Large intestine (tissue), 3 donors: ENCODE results near the gene IL2RA. TPM values are rescaled to one million over a fixed set of nuclear protein-coding genes. Genes with fewer than 3 reads are reported as not detected.
"Not testable (repeated sequence)": the region's sequence is repeated elsewhere in the genome, so short reads cannot be mapped to it uniquely, and the experiment has no call there.

ENCODE experiments used
- DNase-seq, 2 donors: peaks; one replicate each; pipeline versions ENCODE4 v3.0.0 to v3.0.0-alpha.2; 2013
- H3K27ac ChIP-seq: one replicate; pipeline ENCODE4 v1.5.1; 2013; ENCODE audit warnings: low read length
- H3K27me3 ChIP-seq: 2 replicates; pipeline ENCODE4 v1.6.1; 2013; ENCODE audit warnings: low read length; ENCODE audit not compliant: control insufficient read depth, insufficient read depth
- H3K36me3 ChIP-seq: 2 replicates; pipeline ENCODE4 v1.6.1; 2013; ENCODE audit warnings: low read length; ENCODE audit not compliant: control insufficient read depth, insufficient read depth
- H3K4me1 ChIP-seq: one replicate; pipeline ENCODE4 v1.6.1; 2013; ENCODE audit warnings: low read length; ENCODE audit not compliant: control insufficient read depth, insufficient read depth
- H3K4me3 ChIP-seq: one replicate; pipeline ENCODE4 v1.5.1; 2013; ENCODE audit warnings: low read length
- H3K9me3 ChIP-seq: one replicate; pipeline ENCODE4 v1.6.1; 2013; ENCODE audit warnings: mild to moderate bottlenecking, low read depth, low read length, moderate library complexity; ENCODE audit not compliant: control insufficient read depth
- WGBS: methylation state at CpG from one replicate; pipeline ENCODE4 v1.1.5; 2013; ENCODE audit warnings: low lambda C conversion rate; ENCODE audit not compliant: insufficient coverage; 5-methylcytosine and 5-hydroxymethylcytosine counted together
- polyA plus RNA-seq: library from polyadenylated mRNA; unstranded; fragments of 120-200 nt; gene quantifications from one replicate; pipeline ENCODE4 v1.2.1, GENCODE V29; 2013

The IL2RA gene
- polyA plus RNA-seq, 1 donor, result 0.52 TPM

GRCh38 chr10:5960973-5961275, 101.2 kb downstream of the IL2RA start:
- not testable (repeated sequence) for H3K27ac ChIP-seq, H3K4me3 ChIP-seq, H3K27me3 ChIP-seq, H3K4me1 ChIP-seq, DNase-seq, H3K9me3 ChIP-seq
- no CpG with 5 or more reads among the region's 10 CpGs for WGBS
- peaks cover 15% of the 10 kb centered on the region for H3K36me3 ChIP-seq

Other genes with a start within 250 kb of the IL2RA start
- 313 TPM for gene GDI2, start 248.9 kb downstream of the IL2RA start, polyA plus RNA-seq
- gene ANKRD16, start 172.5 kb downstream of the IL2RA start, polyA plus RNA-seq, result 7.9 TPM
- 70.5 TPM for gene FBH1, start 172.1 kb downstream of the IL2RA start, polyA plus RNA-seq
- gene IL15RA, start 84.8 kb downstream of the IL2RA start, polyA plus RNA-seq, result 9.5 TPM
- gene RBM17, start 26.7 kb upstream of the IL2RA start, polyA plus RNA-seq, result 125 TPM
- gene PFKFB3, start 140.6 kb upstream of the IL2RA start, polyA plus RNA-seq, result 15.3 TPM